Measurements from ENCODE around the gene HHEX.

DNA sequence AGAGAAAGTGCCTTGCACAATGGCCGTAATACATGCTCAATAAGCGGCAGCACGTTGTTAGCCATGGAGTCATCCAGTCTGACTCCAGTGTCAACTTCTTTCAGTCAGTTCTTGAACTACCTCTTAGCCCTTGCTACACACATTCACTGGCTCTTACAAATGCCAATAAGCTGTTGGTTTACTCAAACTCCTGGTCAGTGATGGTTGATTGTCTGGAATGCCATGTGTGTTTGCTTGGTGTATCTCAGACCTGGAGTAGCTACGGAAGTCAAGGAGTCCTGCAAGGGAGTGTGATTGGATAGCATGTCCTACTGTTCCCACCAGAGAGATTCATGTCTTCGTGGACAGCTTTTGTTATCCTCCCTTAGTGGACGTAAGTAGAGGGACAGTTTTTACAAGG is 37.4 kb downstream of the HHEX start:
- TF ChIP-seq, protein P1, sequence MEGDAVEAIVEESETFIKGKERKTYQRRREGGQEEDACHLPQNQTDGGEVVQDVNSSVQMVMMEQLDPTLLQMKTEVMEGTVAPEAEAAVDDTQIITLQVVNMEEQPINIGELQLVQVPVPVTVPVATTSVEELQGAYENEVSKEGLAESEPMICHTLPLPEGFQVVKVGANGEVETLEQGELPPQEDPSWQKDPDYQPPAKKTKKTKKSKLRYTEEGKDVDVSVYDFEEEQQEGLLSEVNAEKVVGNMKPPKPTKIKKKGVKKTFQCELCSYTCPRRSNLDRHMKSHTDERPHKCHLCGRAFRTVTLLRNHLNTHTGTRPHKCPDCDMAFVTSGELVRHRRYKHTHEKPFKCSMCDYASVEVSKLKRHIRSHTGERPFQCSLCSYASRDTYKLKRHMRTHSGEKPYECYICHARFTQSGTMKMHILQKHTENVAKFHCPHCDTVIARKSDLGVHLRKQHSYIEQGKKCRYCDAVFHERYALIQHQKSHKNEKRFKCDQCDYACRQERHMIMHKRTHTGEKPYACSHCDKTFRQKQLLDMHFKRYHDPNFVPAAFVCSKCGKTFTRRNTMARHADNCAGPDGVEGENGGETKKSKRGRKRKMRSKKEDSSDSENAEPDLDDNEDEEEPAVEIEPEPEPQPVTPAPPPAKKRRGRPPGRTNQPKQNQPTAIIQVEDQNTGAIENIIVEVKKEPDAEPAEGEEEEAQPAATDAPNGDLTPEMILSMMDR (IDR thresholded peaks at IDR 0.05): no peak
- TF ChIP-seq POLR2A (IDR thresholded peaks at IDR 0.05): no peak

Data from heart left ventricle (tissue), 13 donors.